Thoracic aorta (tissue), 2 donors: ENCODE measurements around the gene GALNT2. TPM values are rescaled to one million over a fixed set of nuclear protein-coding genes. Genes with fewer than 3 reads are reported as not detected.

ENCODE experiments used
- ATAC-seq: fragments of 150-250 bp; one replicate; pipeline ENCODE4 v1.8.0; 2017; ENCODE audit warnings: low read depth; ENCODE audit not compliant: insufficient number of reproducible peaks, low FRiP score
- DNase-seq: peaks from one replicate; pipeline ENCODE4 v3.0.0-alpha.2; 2020; ENCODE audit warnings: low spot score
- H3K27ac ChIP-seq, 2 donors: fragments of 200-600 bp; sonication (generic); 1 replicate in 1 of 2; 2 replicates in 1 of 2; pipeline ENCODE4 v1.5.1; 2016; ENCODE audit warnings: mild to moderate bottlenecking in 2 of 2, moderate library complexity in 2 of 2
- H3K27me3 ChIP-seq: fragments of 200-600 bp; sonication (generic); replicated peaks from 2 replicates; pipeline ENCODE4 v1.6.0; 2016; ENCODE audit warnings: mild to moderate bottlenecking; ENCODE audit not compliant: insufficient read depth
- H3K36me3 ChIP-seq: fragments of 200-600 bp; sonication (generic); one replicate; pipeline ENCODE4 v1.5.1; 2016
- H3K4me1 ChIP-seq, 2 donors: fragments of 200-600 bp; sonication (generic); 1 replicate in 1 of 2; 2 replicates in 1 of 2; pipeline versions ENCODE4 v1.5.1 to v1.6.0; 2016; ENCODE audit warnings: low read depth in 2 of 2, mild to moderate bottlenecking in 1 of 2; ENCODE audit not compliant: control insufficient read depth in 1 of 2
- H3K4me3 ChIP-seq: fragments of 200-600 bp; sonication (generic); 2 replicates; pipeline ENCODE4 v1.5.1; 2016; ENCODE audit warnings: mild to moderate bottlenecking
- H3K9me3 ChIP-seq: fragments of 200-600 bp; sonication (generic); 2 replicates; pipeline ENCODE4 v1.5.1; 2016
- total RNA-seq, 2 donors: library from RNA; depleted of rRNA; stranded (reverse); fragments of >200 nt; gene quantifications; one replicate each; pipeline versions ENCODE4 v1.1.0 to v1.2.3, GENCODE V29; 2016
- TF ChIP-seq, protein P1 (sequence below): fragments of 200-600 bp; sonication (generic); IDR thresholded peaks from one replicate; pipeline ENCODE4 v1.5.1; 2019; ENCODE audit warnings: antibody characterized with exemption

GALNT2 gene
- total RNA-seq, 2 donors from 2014 or later, result 113 to 148 TPM

DNA sequence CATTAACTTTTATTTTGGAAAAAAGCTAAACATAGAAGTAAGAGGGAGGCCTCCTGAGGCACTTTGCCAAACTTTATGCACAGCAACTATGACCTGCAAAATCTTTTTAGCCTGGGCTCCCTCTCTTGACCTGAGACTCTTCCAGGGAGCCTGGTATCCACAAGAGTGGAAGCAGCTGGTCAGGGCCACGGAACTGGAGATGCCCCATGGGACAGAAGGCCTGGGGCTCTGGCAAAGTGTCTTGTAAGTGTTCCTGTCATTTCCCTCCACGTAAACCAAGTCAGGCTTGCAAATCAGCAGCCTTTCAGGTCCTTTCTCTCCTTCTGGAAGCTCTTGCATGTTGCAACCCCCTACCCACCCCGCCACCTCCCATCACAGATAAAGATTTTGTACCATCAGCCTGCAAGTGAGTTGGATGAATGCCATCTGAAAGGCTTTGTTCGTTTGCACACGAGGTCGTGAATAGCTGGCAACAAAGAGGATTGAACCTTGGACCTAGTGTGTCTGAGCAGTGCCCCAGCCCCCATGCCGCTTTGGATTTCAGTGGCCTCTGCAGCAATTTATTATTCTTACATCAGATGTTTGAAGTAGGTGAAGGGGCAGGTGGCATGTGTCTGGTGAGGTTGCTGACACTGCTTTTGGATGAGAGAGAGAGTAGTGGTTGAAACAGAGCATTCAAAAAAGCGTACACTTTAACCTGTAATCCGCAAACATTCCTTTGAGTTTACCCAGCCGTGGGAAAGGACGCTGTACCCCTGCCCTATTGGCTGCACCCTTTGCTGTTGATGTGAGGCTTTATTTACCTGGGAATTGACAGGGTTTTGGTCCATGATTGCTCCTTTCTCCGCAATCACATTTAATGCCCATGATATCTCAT lies 91.6 kb downstream of the GALNT2 start:
- H3K36me3 ChIP-seq, result no peaks in the 10 kb centered on the region
- H3K9me3 ChIP-seq, result no peaks in the 10 kb centered on the region
- H3K27me3 ChIP-seq, result no peaks in the 10 kb centered on the region
- no peak overlapping the region for H3K27ac ChIP-seq
- DNase-seq (no peak), ATAC-seq (no peak)
- no peak overlapping the region for H3K4me3 ChIP-seq
- TF ChIP-seq, protein P1, sequence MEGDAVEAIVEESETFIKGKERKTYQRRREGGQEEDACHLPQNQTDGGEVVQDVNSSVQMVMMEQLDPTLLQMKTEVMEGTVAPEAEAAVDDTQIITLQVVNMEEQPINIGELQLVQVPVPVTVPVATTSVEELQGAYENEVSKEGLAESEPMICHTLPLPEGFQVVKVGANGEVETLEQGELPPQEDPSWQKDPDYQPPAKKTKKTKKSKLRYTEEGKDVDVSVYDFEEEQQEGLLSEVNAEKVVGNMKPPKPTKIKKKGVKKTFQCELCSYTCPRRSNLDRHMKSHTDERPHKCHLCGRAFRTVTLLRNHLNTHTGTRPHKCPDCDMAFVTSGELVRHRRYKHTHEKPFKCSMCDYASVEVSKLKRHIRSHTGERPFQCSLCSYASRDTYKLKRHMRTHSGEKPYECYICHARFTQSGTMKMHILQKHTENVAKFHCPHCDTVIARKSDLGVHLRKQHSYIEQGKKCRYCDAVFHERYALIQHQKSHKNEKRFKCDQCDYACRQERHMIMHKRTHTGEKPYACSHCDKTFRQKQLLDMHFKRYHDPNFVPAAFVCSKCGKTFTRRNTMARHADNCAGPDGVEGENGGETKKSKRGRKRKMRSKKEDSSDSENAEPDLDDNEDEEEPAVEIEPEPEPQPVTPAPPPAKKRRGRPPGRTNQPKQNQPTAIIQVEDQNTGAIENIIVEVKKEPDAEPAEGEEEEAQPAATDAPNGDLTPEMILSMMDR, result no peak
- peaks cover 23 to 50% of the 10 kb centered on the region in 2 donors for H3K4me1 ChIP-seq

DNA sequence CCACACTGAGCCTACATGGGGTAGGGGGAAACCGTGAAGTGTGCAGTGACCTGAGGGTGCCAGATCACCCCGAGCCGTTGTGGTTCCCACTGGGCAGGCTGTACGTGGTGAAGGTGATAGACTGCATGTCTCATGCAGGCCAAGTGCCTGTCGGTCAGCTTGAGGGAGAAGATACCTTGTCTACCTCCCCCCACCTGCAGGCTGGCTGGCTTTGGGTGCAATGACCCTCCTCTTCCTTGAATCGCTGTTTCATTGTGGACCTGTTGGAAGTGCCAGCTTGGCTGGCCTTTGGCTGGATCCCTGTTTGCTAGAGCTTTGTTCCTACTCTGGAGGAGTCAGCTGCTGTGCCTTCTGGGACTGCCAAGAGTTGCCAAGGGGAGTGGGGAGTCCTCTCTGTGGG lies 92.5 kb downstream of the GALNT2 start:
- H3K27me3 ChIP-seq, result no peaks in the 10 kb centered on the region
- no peak overlapping the region for H3K27ac ChIP-seq
- TF ChIP-seq, protein P1, result no peak
- ATAC-seq (no peak), DNase-seq (no peak)
- H3K9me3 ChIP-seq, result no peaks in the 10 kb centered on the region
- no peaks in the 10 kb centered on the region for H3K36me3 ChIP-seq
- no peak overlapping the region for H3K4me3 ChIP-seq
- peaks cover 16 to 41% of the 10 kb centered on the region in 2 donors for H3K4me1 ChIP-seq

DNA sequence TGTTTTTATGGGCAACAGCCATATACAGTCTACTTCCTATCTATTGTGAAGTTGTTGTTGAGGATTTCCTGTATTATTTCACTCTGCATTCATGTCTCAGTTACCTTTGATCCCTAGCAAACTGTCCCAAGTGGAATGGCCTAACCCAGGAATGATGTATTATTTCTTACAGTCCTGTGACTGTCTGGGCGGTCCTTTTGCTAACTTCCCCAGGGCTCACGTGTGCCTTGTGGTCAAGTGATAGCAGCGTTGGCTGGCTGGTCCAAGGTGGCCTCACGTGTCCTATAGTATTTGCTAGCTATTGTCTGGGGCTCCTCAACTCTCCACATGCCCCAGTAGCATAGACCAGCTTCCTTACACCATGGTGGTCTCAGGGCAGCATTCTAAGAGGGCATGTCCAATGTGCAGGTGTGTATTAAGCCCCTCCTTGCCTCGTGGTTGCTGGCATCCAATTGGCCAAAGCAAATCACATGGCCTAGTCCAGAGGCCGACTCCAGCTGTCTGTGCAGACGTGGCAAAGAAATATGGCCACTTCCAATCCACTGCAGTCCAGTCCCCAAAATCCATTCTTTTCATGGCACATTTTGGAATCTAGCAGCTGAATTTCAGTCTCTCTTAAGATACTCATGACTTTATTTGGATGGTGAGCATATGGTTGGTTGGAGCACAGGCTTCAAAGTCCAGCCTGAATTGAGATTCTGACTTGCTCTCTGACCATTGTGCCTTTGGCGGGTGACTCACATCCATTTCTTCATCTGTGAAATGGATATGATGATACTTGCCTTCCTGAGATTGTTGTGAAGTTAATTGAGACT lies 94.1 kb downstream of the GALNT2 start:
- Histone ChIP-seq H3K27me3 (no peaks in the 10 kb centered on the region), H3K27ac (no peak overlapping the region), H3K36me3 (no peaks in the 10 kb centered on the region), H3K4me3 (no peak overlapping the region), H3K9me3 (no peaks in the 10 kb centered on the region), H3K4me1 (peaks cover 21 to 44% of the 10 kb centered on the region in 2 donors)
- DNase-seq (no peak), ATAC-seq (no peak)
- TF ChIP-seq, protein P1, result no peak

DNA sequence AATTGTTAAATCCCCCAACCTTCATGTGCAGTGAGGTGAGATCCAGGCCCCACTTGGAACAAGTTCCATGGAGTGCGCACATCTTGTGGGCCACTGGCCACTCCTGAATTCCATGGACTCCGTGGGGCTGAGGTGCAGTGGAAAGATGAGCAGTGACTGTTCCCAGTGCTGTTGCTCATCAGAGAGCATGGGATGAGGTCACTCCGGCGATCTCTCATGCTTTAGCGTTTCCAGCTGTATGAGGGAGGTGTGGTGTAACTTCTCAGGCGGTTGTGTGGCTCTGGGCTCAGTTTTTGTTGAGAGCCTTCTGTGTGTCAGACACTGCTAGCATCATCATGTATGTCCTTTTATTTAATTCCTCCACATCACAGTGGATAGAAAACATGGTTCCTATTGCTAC lies 96.2 kb downstream of the GALNT2 start:
- DNase-seq (no peak), ATAC-seq (no peak)
- Histone ChIP-seq H3K27ac (no peak overlapping the region), H3K27me3 (no peaks in the 10 kb centered on the region), H3K36me3 (no peaks in the 10 kb centered on the region), H3K4me3 (no peak overlapping the region), H3K9me3 (no peaks in the 10 kb centered on the region), H3K4me1 (peaks cover 20 to 42% of the 10 kb centered on the region in 2 donors)
- TF ChIP-seq, protein P1, result no peak

DNA sequence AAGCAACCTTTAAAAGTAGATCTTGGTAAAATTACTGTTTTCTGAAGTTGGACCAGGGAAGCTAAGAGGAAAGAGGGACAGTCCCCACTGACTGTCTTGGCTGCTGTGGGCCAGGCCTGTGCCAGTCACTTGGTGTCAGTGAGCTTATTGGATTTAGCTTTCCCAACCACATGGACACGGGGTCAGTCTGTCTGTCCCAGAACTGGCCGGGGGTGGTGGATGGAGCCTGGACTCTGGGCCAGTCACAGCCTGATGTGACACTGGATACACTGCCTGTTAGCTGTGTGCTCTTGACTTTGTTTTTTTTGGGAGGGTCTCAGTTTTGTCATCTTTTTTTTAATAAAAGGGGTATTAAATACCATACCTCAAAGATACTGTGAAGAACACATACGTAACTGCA lies 96.7 kb downstream of the GALNT2 start:
- H3K4me3 ChIP-seq, result no peak overlapping the region
- ATAC-seq, result no peak
- DNase-seq, result no peak
- H3K36me3 ChIP-seq, result no peaks in the 10 kb centered on the region
- no peaks in the 10 kb centered on the region for H3K9me3 ChIP-seq
- TF ChIP-seq, protein P1, result no peak
- no peaks in the 10 kb centered on the region for H3K27me3 ChIP-seq
- H3K4me1 ChIP-seq, result peaks cover 15 to 37% of the 10 kb centered on the region in 2 donors
- no peak overlapping the region for H3K27ac ChIP-seq
